Measurements from ENCODE around the gene ZNF275.
"Not testable (repeated sequence)": the region's sequence is repeated elsewhere in the genome, so short reads cannot be mapped to it uniquely, and the experiment has no call there.

The ZNF275 gene

DNA sequence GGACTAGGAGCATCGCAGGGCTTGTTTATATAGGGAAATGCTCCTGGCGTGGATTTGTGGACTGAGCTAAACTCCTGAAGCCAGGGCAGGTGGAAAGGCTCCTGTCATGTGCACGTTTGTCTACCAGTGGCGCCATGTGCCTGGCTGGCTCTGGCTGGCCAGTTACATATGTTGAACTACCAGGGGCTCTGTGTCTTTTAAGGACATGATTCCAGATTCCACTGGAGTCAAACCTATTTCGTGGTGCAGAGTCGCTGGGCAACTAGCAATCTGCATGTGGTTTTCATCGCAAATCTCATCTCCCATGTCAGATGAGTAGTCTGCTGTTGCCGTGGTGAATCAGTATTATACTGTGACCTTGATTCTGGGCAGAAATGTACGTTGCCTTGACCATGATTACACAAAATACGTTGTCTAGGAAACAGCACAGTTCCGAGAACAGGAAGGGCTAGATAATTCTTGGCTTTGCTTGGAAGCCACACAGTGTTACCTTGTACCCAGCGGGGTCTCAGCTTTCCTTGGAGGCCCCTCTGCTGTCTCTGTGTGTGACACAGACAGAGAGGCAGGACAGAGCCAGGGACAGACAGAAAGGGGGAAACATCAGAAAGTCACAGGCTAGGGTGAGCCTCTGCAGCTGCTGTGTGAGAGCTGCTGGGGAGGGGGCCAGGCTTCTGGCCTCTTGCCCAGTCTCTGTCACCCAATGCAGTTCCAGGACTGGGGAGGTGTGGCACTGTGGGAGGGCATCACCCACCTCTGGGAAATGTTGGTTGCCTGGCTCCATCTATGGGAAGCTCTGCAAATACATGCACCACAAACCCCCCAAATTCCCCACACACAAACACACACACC, 48.0 kb downstream of the ZNF275 start:
- no peaks in the 10 kb centered on the region for H3K27me3 ChIP-seq (ENCODE audit: control insufficient read depth in 1 of 2, insufficient read depth in 2 of 2, low read length in 2 of 2)
- H3K4me3 ChIP-seq (ENCODE audit: low read depth in 1 of 2, low read length in 2 of 2) = no peak overlapping the region
- peaks cover 3% of the 10 kb centered on the region for H3K9me3 ChIP-seq (ENCODE audit: low read length)
- H3K27ac ChIP-seq (ENCODE audit: low read depth, low read length) = no peak overlapping the region
- H3K36me3 ChIP-seq (ENCODE audit: insufficient read depth, low read length) = no peaks in the 10 kb centered on the region
- no peak overlapping the region for H3K9ac ChIP-seq (ENCODE audit: low read length)
- H3K4me1 ChIP-seq (ENCODE audit: insufficient read depth, low read length) = no peaks in the 10 kb centered on the region

DNA sequence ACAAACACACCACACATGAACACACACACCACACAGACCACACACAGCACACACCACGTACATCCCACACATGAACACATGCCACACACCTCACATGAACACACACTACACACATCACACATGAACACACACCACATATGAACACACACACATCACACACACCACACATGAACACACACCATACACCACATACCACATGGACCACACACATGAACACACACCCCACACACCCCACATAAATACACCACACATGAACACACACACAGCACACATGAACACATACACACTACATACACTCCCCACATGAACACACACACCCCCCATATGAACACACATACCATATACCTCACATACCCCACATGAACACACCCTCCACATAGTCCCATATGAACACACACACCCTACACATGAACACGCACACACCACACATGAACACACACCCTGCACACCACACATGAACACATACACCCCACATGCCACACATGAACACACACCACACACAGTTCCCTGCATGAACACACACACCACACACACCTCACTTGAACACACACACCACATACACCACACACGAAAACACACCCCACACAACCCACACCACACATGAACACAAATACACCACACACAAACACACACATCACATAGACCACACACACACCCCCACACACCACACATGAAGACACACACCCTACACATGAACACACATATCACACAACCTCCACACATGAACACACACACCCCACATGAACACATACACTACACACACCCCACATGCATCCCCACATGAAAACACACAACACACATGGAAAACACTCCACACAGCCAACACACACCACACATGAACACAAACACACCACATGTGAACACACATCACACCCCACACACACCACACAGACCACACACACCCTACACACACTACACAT, 48.9 kb downstream of the ZNF275 start:
- Histone ChIP-seq H3K27me3 (ENCODE audit: control insufficient read depth in 1 of 2, insufficient read depth in 2 of 2, low read length in 2 of 2) (no peaks in the 10 kb centered on the region), H3K4me3 (ENCODE audit: low read depth in 1 of 2, low read length in 2 of 2) (no peak overlapping the region), H3K9me3 (ENCODE audit: low read length) (peaks cover 3% of the 10 kb centered on the region), H3K36me3 (ENCODE audit: insufficient read depth, low read length) (no peaks in the 10 kb centered on the region), H3K4me1 (ENCODE audit: insufficient read depth, low read length) (no peaks in the 10 kb centered on the region), H3K27ac (ENCODE audit: low read depth, low read length) (no peak overlapping the region), H3K9ac (ENCODE audit: low read length) (no peak overlapping the region)

DNA sequence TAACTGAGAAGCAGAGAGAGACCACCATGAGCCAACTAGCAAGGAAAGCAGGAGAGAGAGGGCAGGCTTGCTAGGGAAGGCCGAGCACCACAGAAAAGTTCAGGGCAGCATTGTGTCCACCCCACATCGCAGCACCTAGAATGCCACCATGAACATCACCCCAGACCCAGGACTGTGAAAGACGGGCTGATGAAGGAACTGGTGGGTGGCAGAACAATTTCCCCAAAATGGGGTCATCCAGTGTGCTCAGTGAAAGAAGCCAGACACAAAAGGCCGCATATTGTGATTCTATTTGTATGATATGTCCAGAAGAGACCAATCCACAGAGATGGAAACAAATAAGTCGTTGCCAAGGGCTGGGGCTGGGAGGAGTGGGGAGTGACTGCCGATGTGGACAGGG, 50.4 kb downstream of the ZNF275 start:
- Histone ChIP-seq H3K4me3 (ENCODE audit: low read depth in 1 of 2, low read length in 2 of 2) (no peak overlapping the region), H3K9me3 (ENCODE audit: low read length) (no peaks in the 10 kb centered on the region), H3K27me3 (ENCODE audit: control insufficient read depth in 1 of 2, insufficient read depth in 2 of 2, low read length in 2 of 2) (no peaks in the 10 kb centered on the region), H3K27ac (ENCODE audit: low read depth, low read length) (no peak overlapping the region), H3K36me3 (ENCODE audit: insufficient read depth, low read length) (no peaks in the 10 kb centered on the region), H3K4me1 (ENCODE audit: insufficient read depth, low read length) (no peaks in the 10 kb centered on the region), H3K9ac (ENCODE audit: low read length) (no peak overlapping the region)

DNA sequence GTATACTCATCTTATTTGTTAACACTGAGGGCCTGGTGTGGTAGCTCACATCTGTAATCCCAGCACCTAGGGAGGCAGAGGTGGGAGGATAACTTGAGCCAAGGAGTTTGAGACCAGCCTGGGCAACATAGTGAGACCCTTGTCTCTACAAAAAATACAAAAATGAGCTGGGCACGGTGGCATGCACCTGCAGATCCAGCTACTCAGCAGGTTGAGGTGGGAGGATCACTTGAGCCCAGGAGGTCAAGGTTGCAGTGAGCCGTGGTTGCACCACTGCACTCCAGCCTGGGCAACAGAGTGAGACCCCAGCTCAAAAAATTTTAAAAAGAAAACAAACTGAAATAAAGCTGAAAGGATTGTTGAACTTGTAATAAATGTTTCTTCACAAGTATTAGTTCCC, 51.0 kb downstream of the ZNF275 start:
- not testable (repeated sequence) for H3K27me3 ChIP-seq (ENCODE audit: control insufficient read depth in 1 of 2, insufficient read depth in 2 of 2, low read length in 2 of 2); H3K27ac ChIP-seq (ENCODE audit: low read depth, low read length); H3K4me3 ChIP-seq (ENCODE audit: low read depth in 1 of 2, low read length in 2 of 2); H3K4me1 ChIP-seq (ENCODE audit: insufficient read depth, low read length); H3K36me3 ChIP-seq (ENCODE audit: insufficient read depth, low read length); H3K9me3 ChIP-seq (ENCODE audit: low read length); H3K9ac ChIP-seq (ENCODE audit: low read length)

DNA sequence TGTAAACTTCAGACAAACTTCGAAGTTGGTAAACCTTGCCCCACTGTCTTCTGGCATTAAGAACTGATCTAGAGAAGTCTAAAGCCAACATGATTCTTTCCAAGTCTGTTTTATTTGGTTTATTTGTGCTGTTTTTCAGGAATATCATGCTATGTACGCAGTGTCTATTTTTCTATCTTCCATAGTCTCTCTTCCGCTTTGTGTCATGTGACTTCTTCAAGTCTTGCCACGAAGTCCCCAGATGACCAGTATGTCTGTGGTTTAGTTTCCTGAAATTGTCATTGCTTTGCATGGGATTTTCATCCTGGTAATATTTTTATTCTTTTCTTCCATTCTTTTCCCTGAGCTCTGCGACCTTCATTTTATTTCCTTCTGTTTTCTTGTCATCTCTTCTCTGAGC, 52.1 kb downstream of the ZNF275 start:
- Histone ChIP-seq H3K4me1 (ENCODE audit: insufficient read depth, low read length) (no peaks in the 10 kb centered on the region), H3K27me3 (ENCODE audit: control insufficient read depth in 1 of 2, insufficient read depth in 2 of 2, low read length in 2 of 2) (no peaks in the 10 kb centered on the region), H3K27ac (ENCODE audit: low read depth, low read length) (no peak overlapping the region)

DNA sequence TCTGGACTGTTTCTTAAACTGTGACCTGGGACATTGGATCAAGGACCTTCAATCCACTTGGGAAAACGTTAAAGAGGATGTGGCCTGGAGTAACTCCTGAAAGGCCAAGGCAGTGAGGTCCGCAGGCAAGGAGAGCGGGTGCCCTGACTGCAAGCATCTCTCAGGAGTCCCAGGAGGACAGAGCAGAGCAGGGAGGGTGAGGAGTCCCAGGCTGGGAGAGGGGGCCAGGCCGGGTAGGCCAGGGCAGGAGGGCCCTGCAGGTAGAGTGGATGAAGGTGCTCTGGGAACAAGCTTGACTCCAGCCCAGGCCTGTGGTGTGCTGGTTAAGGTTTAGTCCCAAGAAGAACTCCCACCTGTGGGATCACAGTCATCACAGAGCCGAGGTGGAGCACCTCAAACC, 53.4 kb downstream of the ZNF275 start:
- Histone ChIP-seq H3K4me3 (ENCODE audit: low read depth in 1 of 2, low read length in 2 of 2) (no peak overlapping the region), H3K9ac (ENCODE audit: low read length) (no peak overlapping the region), H3K27ac (ENCODE audit: low read depth, low read length) (no peak overlapping the region), H3K27me3 (ENCODE audit: control insufficient read depth in 1 of 2, insufficient read depth in 2 of 2, low read length in 2 of 2) (no peaks in the 10 kb centered on the region), H3K4me1 (ENCODE audit: insufficient read depth, low read length) (no peaks in the 10 kb centered on the region), H3K36me3 (ENCODE audit: insufficient read depth, low read length) (no peaks in the 10 kb centered on the region), H3K9me3 (ENCODE audit: low read length) (no peaks in the 10 kb centered on the region)

More for the DNA sequence above, 52.1 kb downstream of the ZNF275 start:
- no peak overlapping the region for H3K4me3 ChIP-seq (ENCODE audit: low read depth in 1 of 2, low read length in 2 of 2)
- no peak overlapping the region for H3K9ac ChIP-seq (ENCODE audit: low read length)
- H3K36me3 ChIP-seq (ENCODE audit: insufficient read depth, low read length) = no peaks in the 10 kb centered on the region
- H3K9me3 ChIP-seq (ENCODE audit: low read length) = no peaks in the 10 kb centered on the region

DNA sequence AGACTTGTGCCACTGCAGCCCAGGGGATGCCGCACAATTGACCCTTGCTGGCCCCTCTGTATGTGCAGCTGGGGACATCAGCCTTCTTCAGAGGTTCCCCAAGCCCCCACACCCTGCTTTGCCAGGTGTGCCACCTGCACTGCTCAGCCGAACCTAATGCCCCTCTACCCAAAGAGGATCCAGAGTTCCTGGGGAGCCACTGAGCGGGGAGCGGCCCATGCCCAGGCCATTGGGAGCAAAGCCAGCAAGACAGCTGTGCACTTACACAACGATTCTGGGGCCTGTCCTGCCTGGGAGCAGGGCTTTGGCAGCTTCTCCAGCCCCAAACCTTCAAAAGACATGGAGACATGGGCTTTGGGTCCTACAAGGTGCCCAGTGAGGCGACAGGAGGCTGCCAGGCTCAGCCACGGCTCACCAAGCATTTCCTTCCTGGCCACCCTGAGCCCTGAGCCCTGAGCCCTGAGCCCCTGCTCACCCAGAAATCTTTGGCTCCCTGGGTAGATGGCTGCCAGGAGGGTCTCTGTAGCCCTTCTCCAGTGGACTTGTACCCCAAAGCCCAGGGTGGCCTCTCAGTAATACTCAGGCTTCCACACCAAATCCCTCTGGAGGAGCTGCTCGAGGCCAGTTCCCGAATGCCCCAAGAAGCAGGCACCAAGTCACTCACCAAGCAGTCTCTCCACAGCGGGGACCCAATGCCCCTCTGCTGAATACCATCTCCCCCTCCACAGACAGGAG, 54.2 kb downstream of the ZNF275 start:
- Histone ChIP-seq H3K36me3 (ENCODE audit: insufficient read depth, low read length) (no peaks in the 10 kb centered on the region), H3K9ac (ENCODE audit: low read length) (no peak overlapping the region), H3K4me1 (ENCODE audit: insufficient read depth, low read length) (no peaks in the 10 kb centered on the region), H3K27ac (ENCODE audit: low read depth, low read length) (no peak overlapping the region), H3K27me3 (ENCODE audit: control insufficient read depth in 1 of 2, insufficient read depth in 2 of 2, low read length in 2 of 2) (peaks cover 0 to 6% of the 10 kb centered on the region in 2 donors), H3K9me3 (ENCODE audit: low read length) (no peaks in the 10 kb centered on the region), H3K4me3 (ENCODE audit: low read depth in 1 of 2, low read length in 2 of 2) (no peak overlapping the region)

DNA sequence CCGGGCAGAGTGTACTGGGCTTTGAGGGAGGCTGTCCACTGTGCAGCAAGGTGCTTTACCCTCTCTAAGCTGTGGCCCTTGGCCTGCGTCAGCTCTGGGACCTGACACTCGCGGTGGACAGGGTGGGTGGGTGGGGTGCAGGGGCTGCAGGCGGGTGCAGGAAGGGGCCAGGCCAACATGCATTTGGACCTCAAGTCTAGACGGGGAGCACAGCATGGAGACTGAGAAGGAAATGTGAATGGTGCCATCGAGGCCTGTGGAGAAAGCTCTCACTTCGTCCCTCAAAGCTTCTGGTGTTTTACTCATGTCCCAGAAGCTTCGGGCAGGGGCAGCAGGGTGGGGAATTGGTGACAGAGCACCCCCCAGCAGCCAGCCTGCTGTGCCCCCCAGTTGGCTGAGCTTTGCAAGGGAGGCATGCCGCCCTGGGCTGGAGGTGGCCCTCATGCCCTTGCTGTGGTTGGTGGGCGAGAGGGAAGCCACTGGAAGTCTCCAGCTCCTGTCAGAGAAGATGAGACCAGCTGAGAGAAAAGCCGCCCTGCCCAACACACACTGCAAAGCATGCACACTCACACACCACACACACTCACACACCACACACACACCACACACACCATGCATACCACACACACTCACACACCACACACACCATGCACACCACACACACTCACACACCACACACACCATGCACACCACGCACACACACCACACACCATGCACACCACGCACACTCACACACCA, 54.9 kb downstream of the ZNF275 start:
- no peaks in the 10 kb centered on the region for H3K4me1 ChIP-seq (ENCODE audit: insufficient read depth, low read length)
- H3K27me3 ChIP-seq (ENCODE audit: control insufficient read depth in 1 of 2, insufficient read depth in 2 of 2, low read length in 2 of 2) = peaks cover 0 to 8% of the 10 kb centered on the region in 2 donors
- no peaks in the 10 kb centered on the region for H3K9me3 ChIP-seq (ENCODE audit: low read length)
- no peak overlapping the region for H3K4me3 ChIP-seq (ENCODE audit: low read depth in 1 of 2, low read length in 2 of 2)
- H3K27ac ChIP-seq (ENCODE audit: low read depth, low read length) = no peak overlapping the region
- no peak overlapping the region for H3K9ac ChIP-seq (ENCODE audit: low read length)
- H3K36me3 ChIP-seq (ENCODE audit: insufficient read depth, low read length) = no peaks in the 10 kb centered on the region

DNA sequence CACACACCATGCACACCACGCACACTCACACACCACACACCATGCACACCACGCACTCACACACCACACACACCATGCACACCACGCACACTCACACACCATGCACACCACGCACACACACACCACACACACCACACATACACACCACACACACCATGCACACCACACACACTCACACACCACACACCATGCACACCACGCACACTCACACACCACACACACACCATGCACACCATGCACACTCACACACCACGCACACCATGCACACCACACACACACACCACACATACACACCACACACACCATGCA, 55.5 kb downstream of the ZNF275 start:
- not testable (repeated sequence) for H3K27ac ChIP-seq (ENCODE audit: low read depth, low read length); H3K9me3 ChIP-seq (ENCODE audit: low read length); H3K4me1 ChIP-seq (ENCODE audit: insufficient read depth, low read length); H3K9ac ChIP-seq (ENCODE audit: low read length); H3K4me3 ChIP-seq (ENCODE audit: low read depth in 1 of 2, low read length in 2 of 2); H3K27me3 ChIP-seq (ENCODE audit: control insufficient read depth in 1 of 2, insufficient read depth in 2 of 2, low read length in 2 of 2); H3K36me3 ChIP-seq (ENCODE audit: insufficient read depth, low read length)

DNA sequence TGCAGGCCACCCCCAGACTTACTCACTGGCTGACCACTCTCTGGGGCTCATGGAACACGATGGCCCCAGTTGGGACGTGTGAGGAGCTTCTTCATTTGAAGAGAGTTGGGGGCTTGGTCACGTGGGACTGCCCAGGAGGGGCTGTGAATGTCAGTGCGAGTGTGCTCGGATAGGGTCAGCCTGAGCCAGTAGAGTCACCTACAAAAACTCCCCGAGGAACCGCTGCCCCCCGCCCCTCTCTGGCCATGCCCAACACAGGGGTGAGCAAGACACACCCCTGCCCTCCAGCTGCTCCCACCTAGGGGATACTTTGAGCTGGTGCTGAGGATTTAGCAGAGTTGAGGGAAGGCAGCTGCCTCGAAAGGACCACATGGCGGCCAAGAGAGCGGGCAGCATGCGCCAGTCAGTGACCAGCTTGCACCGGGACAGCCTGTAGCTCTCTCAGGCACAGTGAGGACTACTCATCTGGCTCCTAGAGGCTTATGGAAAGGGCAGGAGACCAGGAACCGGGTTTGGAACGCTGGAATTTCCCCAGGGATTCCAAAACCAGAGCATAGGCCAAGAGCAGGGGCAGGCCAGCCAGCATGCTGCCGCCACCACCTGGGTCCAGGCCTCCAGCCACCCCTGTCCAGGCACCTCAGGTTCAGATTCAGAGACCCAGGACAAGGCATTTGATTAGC, 58.8 kb downstream of the ZNF275 start:
- no peak overlapping the region for H3K4me3 ChIP-seq (ENCODE audit: low read depth in 1 of 2, low read length in 2 of 2)
- no peaks in the 10 kb centered on the region for H3K9me3 ChIP-seq (ENCODE audit: low read length)
- no peaks in the 10 kb centered on the region for H3K36me3 ChIP-seq (ENCODE audit: insufficient read depth, low read length)
- no peak overlapping the region for H3K9ac ChIP-seq (ENCODE audit: low read length)
- H3K27ac ChIP-seq (ENCODE audit: low read depth, low read length) = no peak overlapping the region
- H3K27me3 ChIP-seq (ENCODE audit: control insufficient read depth in 1 of 2, insufficient read depth in 2 of 2, low read length in 2 of 2) = peaks cover 0 to 19% of the 10 kb centered on the region in 2 donors
- no peaks in the 10 kb centered on the region for H3K4me1 ChIP-seq (ENCODE audit: insufficient read depth, low read length)
